ENCODE data around the gene PTGIS.

Gene PTGIS

GRCh38 chr20:49538950-49539349 is 29.0 kb downstream of the PTGIS start:
- peaks cover 3% of the 10 kb centered on the region for H3K9me3 ChIP-seq (ENCODE audit: low read length)
- H3K4me1 ChIP-seq (ENCODE audit: insufficient read depth, low read length), result peaks cover 5% of the 10 kb centered on the region
- H3K36me3 ChIP-seq (ENCODE audit: insufficient read depth, low read length), result no peaks in the 10 kb centered on the region
- H3K27me3 ChIP-seq (ENCODE audit: insufficient read depth, low read length), result no peaks in the 10 kb centered on the region
- H3K4me3 ChIP-seq (ENCODE audit: low read length), result no peak overlapping the region
- no peak overlapping the region for H2AFZ ChIP-seq (ENCODE audit: low read depth, low read length)

GRCh38 chr20:49534255-49534712 is 33.7 kb downstream of the PTGIS start:
- no peaks in the 10 kb centered on the region for H3K27me3 ChIP-seq (ENCODE audit: insufficient read depth, low read length)
- no peaks in the 10 kb centered on the region for H3K4me1 ChIP-seq (ENCODE audit: insufficient read depth, low read length)
- H3K9me3 ChIP-seq (ENCODE audit: low read length), result peaks cover 2% of the 10 kb centered on the region
- no peaks in the 10 kb centered on the region for H3K36me3 ChIP-seq (ENCODE audit: insufficient read depth, low read length)
- H3K4me3 ChIP-seq (ENCODE audit: low read length), result no peak overlapping the region
- no peak overlapping the region for H2AFZ ChIP-seq (ENCODE audit: low read depth, low read length)

GRCh38 chr20:49532285-49532946 is 35.5 kb downstream of the PTGIS start:
- Histone ChIP-seq H3K27me3 (ENCODE audit: insufficient read depth, low read length) (no peaks in the 10 kb centered on the region), H3K36me3 (ENCODE audit: insufficient read depth, low read length) (no peaks in the 10 kb centered on the region), H3K4me3 (ENCODE audit: low read length) (no peak overlapping the region), H3K4me1 (ENCODE audit: insufficient read depth, low read length) (no peaks in the 10 kb centered on the region), H2AFZ (ENCODE audit: low read depth, low read length) (no peak overlapping the region), H3K9me3 (ENCODE audit: low read length) (no peaks in the 10 kb centered on the region)

GRCh38 chr20:49529470-49529869 is 38.5 kb downstream of the PTGIS start:
- Histone ChIP-seq H3K27me3 (ENCODE audit: insufficient read depth, low read length) (no peaks in the 10 kb centered on the region), H2AFZ (ENCODE audit: low read depth, low read length) (no peak overlapping the region), H3K9me3 (ENCODE audit: low read length) (peaks cover 3% of the 10 kb centered on the region), H3K4me1 (ENCODE audit: insufficient read depth, low read length) (no peaks in the 10 kb centered on the region), H3K4me3 (ENCODE audit: low read length) (no peak overlapping the region), H3K36me3 (ENCODE audit: insufficient read depth, low read length) (no peaks in the 10 kb centered on the region)

GRCh38 chr20:49526568-49526967 is 41.4 kb downstream of the PTGIS start:
- Histone ChIP-seq H3K4me3 (ENCODE audit: low read length) (no peak overlapping the region), H2AFZ (ENCODE audit: low read depth, low read length) (no peak overlapping the region), H3K4me1 (ENCODE audit: insufficient read depth, low read length) (no peaks in the 10 kb centered on the region), H3K27me3 (ENCODE audit: insufficient read depth, low read length) (no peaks in the 10 kb centered on the region), H3K36me3 (ENCODE audit: insufficient read depth, low read length) (no peaks in the 10 kb centered on the region), H3K9me3 (ENCODE audit: low read length) (peaks cover 3% of the 10 kb centered on the region)

GRCh38 chr20:49526056-49526455 is 41.9 kb downstream of the PTGIS start:
- H2AFZ ChIP-seq (ENCODE audit: low read depth, low read length), result no peak overlapping the region
- H3K4me1 ChIP-seq (ENCODE audit: insufficient read depth, low read length), result no peaks in the 10 kb centered on the region
- peaks cover 3% of the 10 kb centered on the region for H3K9me3 ChIP-seq (ENCODE audit: low read length)
- no peak overlapping the region for H3K4me3 ChIP-seq (ENCODE audit: low read length)
- H3K27me3 ChIP-seq (ENCODE audit: insufficient read depth, low read length), result no peaks in the 10 kb centered on the region
- H3K36me3 ChIP-seq (ENCODE audit: insufficient read depth, low read length), result no peaks in the 10 kb centered on the region

GRCh38 chr20:49523767-49524360 is 44.1 kb downstream of the PTGIS start:
- no peak overlapping the region for H3K4me3 ChIP-seq (ENCODE audit: low read length)

GRCh38 chr20:49521356-49521755 is 46.6 kb downstream of the PTGIS start:
- H3K27me3 ChIP-seq (ENCODE audit: insufficient read depth, low read length), result no peaks in the 10 kb centered on the region
- H3K4me3 ChIP-seq (ENCODE audit: low read length), result no peak overlapping the region
- H2AFZ ChIP-seq (ENCODE audit: low read depth, low read length), result no peak overlapping the region
- no peaks in the 10 kb centered on the region for H3K36me3 ChIP-seq (ENCODE audit: insufficient read depth, low read length)
- peaks cover 3% of the 10 kb centered on the region for H3K9me3 ChIP-seq (ENCODE audit: low read length)
- peaks cover 15% of the 10 kb centered on the region for H3K4me1 ChIP-seq (ENCODE audit: insufficient read depth, low read length)

More at GRCh38 chr20:49523767-49524360, 44.1 kb downstream of the PTGIS start:
- peaks cover 3% of the 10 kb centered on the region for H3K9me3 ChIP-seq (ENCODE audit: low read length)
- no peak overlapping the region for H2AFZ ChIP-seq (ENCODE audit: low read depth, low read length)
- no peaks in the 10 kb centered on the region for H3K4me1 ChIP-seq (ENCODE audit: insufficient read depth, low read length)
- no peaks in the 10 kb centered on the region for H3K36me3 ChIP-seq (ENCODE audit: insufficient read depth, low read length)
- no peaks in the 10 kb centered on the region for H3K27me3 ChIP-seq (ENCODE audit: insufficient read depth, low read length)

GRCh38 chr20:49519777-49520359 is 48.1 kb downstream of the PTGIS start:
- no peak overlapping the region for H2AFZ ChIP-seq (ENCODE audit: low read depth, low read length)
- H3K9me3 ChIP-seq (ENCODE audit: low read length), result peaks cover 1% of the 10 kb centered on the region
- no peak overlapping the region for H3K4me3 ChIP-seq (ENCODE audit: low read length)
- no peaks in the 10 kb centered on the region for H3K27me3 ChIP-seq (ENCODE audit: insufficient read depth, low read length)
- H3K36me3 ChIP-seq (ENCODE audit: insufficient read depth, low read length), result no peaks in the 10 kb centered on the region
- peaks cover 15% of the 10 kb centered on the region for H3K4me1 ChIP-seq (ENCODE audit: insufficient read depth, low read length)

- Histone ChIP-seq H3K9me3 (ENCODE audit: low read length) (no peaks in the 10 kb centered on the region), H3K36me3 (ENCODE audit: insufficient read depth, low read length) (no peaks in the 10 kb centered on the region), H3K27me3 (ENCODE audit: insufficient read depth, low read length) (no peaks in the 10 kb centered on the region), H3K4me1 (ENCODE audit: insufficient read depth, low read length) (peaks cover 15% of the 10 kb centered on the region), H2AFZ (ENCODE audit: low read depth, low read length) (no peak overlapping the region), H3K4me3 (ENCODE audit: low read length) (no peak overlapping the region)
These were observed 48.7 kb downstream of the PTGIS start for GRCh38 chr20:49519212-49519712.

GRCh38 chr20:49518576-49518975 is 49.4 kb downstream of the PTGIS start:
- Histone ChIP-seq H3K4me1 (ENCODE audit: insufficient read depth, low read length) (peaks cover 15% of the 10 kb centered on the region), H3K9me3 (ENCODE audit: low read length) (no peaks in the 10 kb centered on the region), H3K36me3 (ENCODE audit: insufficient read depth, low read length) (no peaks in the 10 kb centered on the region), H2AFZ (ENCODE audit: low read depth, low read length) (no peak overlapping the region), H3K27me3 (ENCODE audit: insufficient read depth, low read length) (no peaks in the 10 kb centered on the region), H3K4me3 (ENCODE audit: low read length) (no peak overlapping the region)

- no peaks in the 10 kb centered on the region for H3K27me3 ChIP-seq (ENCODE audit: insufficient read depth, low read length)
- no peaks in the 10 kb centered on the region for H3K9me3 ChIP-seq (ENCODE audit: low read length)
- no peaks in the 10 kb centered on the region for H3K36me3 ChIP-seq (ENCODE audit: insufficient read depth, low read length)
- no peak overlapping the region for H2AFZ ChIP-seq (ENCODE audit: low read depth, low read length)
- H3K4me3 ChIP-seq (ENCODE audit: low read length), result no peak overlapping the region
- peaks cover 15% of the 10 kb centered on the region for H3K4me1 ChIP-seq (ENCODE audit: insufficient read depth, low read length)
These were observed 50.2 kb downstream of the PTGIS start for GRCh38 chr20:49517805-49518100.

GRCh38 chr20:49516916-49517804 is 50.8 kb downstream of the PTGIS start:
- Histone ChIP-seq H3K9me3 (ENCODE audit: low read length) (no peaks in the 10 kb centered on the region), H2AFZ (ENCODE audit: low read depth, low read length) (no peak overlapping the region), H3K4me1 (ENCODE audit: insufficient read depth, low read length) (peaks cover 15% of the 10 kb centered on the region), H3K36me3 (ENCODE audit: insufficient read depth, low read length) (no peaks in the 10 kb centered on the region), H3K27me3 (ENCODE audit: insufficient read depth, low read length) (no peaks in the 10 kb centered on the region), H3K4me3 (ENCODE audit: low read length) (peak overlapping the region; percentile 7)

Data from neuron (in vitro differentiated cells).